Activated CD4-positive, alpha-beta memory T cell treated with anti-CD3 and anti-CD28 coated beads, Interleukin-2, amount 10 ng/mL, durations not matched to agents 7 days and 5 days (primary cell): ENCODE measurements around the gene TXNRD2. TPM values are rescaled to one million over a fixed set of nuclear protein-coding genes. Genes with fewer than 3 reads are reported as not detected.
"Not testable (repeated sequence)": the region's sequence is repeated elsewhere in the genome, so short reads cannot be mapped to it uniquely, and the experiment has no call there.

ENCODE experiments used
- CTCF ChIA-PET: fragments of 350-600 bp; sonication (Branson Sonifier 250); formaldehyde crosslinking; loops from one replicate; lab custom pipeline; 2021; ENCODE audit warnings: antibody characterized with exemption, inconsistent platforms; lab: Charles Lee
- POLR2A ChIA-PET: fragments of 350-600 bp; sonication (Branson Sonifier 250); formaldehyde crosslinking; loops from one replicate; lab custom pipeline; 2021; ENCODE audit warnings: antibody characterized with exemption; lab: Charles Lee
- DNase-seq: peaks from one replicate; pipeline ENCODE4 v3.0.0-alpha.2; 2020
- H3K27ac Mint-ChIP-seq: one replicate; pipeline ENCODE4 v1.8.0; 2021; ENCODE audit warnings: mild to moderate bottlenecking, mixed read lengths
- H3K27me3 Mint-ChIP-seq: one replicate; pipeline ENCODE4 v1.8.0; 2021; ENCODE audit warnings: mixed read lengths
- H3K36me3 Mint-ChIP-seq: one replicate; pipeline ENCODE4 v1.8.0; 2021; ENCODE audit warnings: low read depth, mixed read lengths
- H3K4me1 Mint-ChIP-seq: one replicate; pipeline ENCODE4 v1.8.0; 2021; ENCODE audit warnings: mixed read lengths
- H3K4me3 Mint-ChIP-seq: one replicate; pipeline ENCODE4 v1.8.0; 2021; ENCODE audit warnings: mild to moderate bottlenecking, mixed read lengths
- H3K9me3 Mint-ChIP-seq: one replicate; pipeline ENCODE4 v1.8.0; 2021; ENCODE audit warnings: mixed read lengths
- total RNA-seq, 2 experiments: library from RNA; stranded (reverse); gene quantifications; one replicate each; pipeline ENCODE4 v1.2.3, GENCODE V29; 2021

The TXNRD2 gene
- total RNA-seq, 2 experiments from 2014 or later, result 18.9 to 19.1 TPM

GRCh38 chr22:19929586-19930550 is 11.8 kb downstream of the TXNRD2 start:
- Mint-ChIP-seq H3K27me3 (no peaks in the 10 kb centered on the region), H3K9me3 (no peaks in the 10 kb centered on the region), H3K36me3 (no peaks in the 10 kb centered on the region), H3K27ac (no peak overlapping the region), H3K4me3 (no peak overlapping the region), H3K4me1 (no peaks in the 10 kb centered on the region)
- no peak for DNase-seq
- ChIA-PET CTCF (interaction anchor here (1.1 kb wide), 2 partner anchors 16 to 20 kb away, joined by 3 read pairs; no protein-coding TSS in a partner anchor), POLR2A (no interaction called here)

GRCh38 chr22:19928207-19928606 is 13.4 kb downstream of the TXNRD2 start:
- H3K27me3 Mint-ChIP-seq, result no peaks in the 10 kb centered on the region
- H3K9me3 Mint-ChIP-seq, result no peaks in the 10 kb centered on the region
- no peak for DNase-seq
- H3K36me3 Mint-ChIP-seq, result no peaks in the 10 kb centered on the region
- POLR2A ChIA-PET, result no interaction called here
- no peak overlapping the region for H3K4me3 Mint-ChIP-seq
- no peaks in the 10 kb centered on the region for H3K4me1 Mint-ChIP-seq
- CTCF ChIA-PET, result no interaction called here
- no peak overlapping the region for H3K27ac Mint-ChIP-seq

- H3K9me3 Mint-ChIP-seq, result no peaks in the 10 kb centered on the region
- H3K4me1 Mint-ChIP-seq, result no peaks in the 10 kb centered on the region
- ChIA-PET CTCF (no interaction called here), POLR2A (no interaction called here)
- no peaks in the 10 kb centered on the region for H3K36me3 Mint-ChIP-seq
- no peak for DNase-seq
- H3K4me3 Mint-ChIP-seq, result no peak overlapping the region
- H3K27ac Mint-ChIP-seq, result no peak overlapping the region
- H3K27me3 Mint-ChIP-seq, result no peaks in the 10 kb centered on the region
Measured at GRCh38 chr22:19927696-19928095, 13.9 kb downstream of the TXNRD2 start.

GRCh38 chr22:19926028-19926427 is 15.6 kb downstream of the TXNRD2 start:
- H3K9me3 Mint-ChIP-seq, DNase-seq, H3K27me3 Mint-ChIP-seq, CTCF ChIA-PET, H3K27ac Mint-ChIP-seq, H3K36me3 Mint-ChIP-seq, H3K4me1 Mint-ChIP-seq, POLR2A ChIA-PET, H3K4me3 Mint-ChIP-seq: not testable (repeated sequence)

GRCh38 chr22:19923914-19924513 is 17.6 kb downstream of the TXNRD2 start:
- ChIA-PET POLR2A (no interaction called here), CTCF (interaction anchor here (0.6 kb wide), 1 partner anchor 947 kb away, joined by 3 read pairs; no protein-coding TSS in a partner anchor)
- Mint-ChIP-seq H3K4me3 (no peak overlapping the region), H3K9me3 (no peaks in the 10 kb centered on the region), H3K4me1 (no peaks in the 10 kb centered on the region), H3K36me3 (no peaks in the 10 kb centered on the region), H3K27me3 (no peaks in the 10 kb centered on the region), H3K27ac (no peak overlapping the region)
- no peak for DNase-seq

- H3K27ac Mint-ChIP-seq, result no peak overlapping the region
- H3K36me3 Mint-ChIP-seq, result no peaks in the 10 kb centered on the region
- no peaks in the 10 kb centered on the region for H3K27me3 Mint-ChIP-seq
- no peak for DNase-seq
- ChIA-PET CTCF (interaction anchor here (0.7 to 1.7 kb wide), 2 partner anchors 191 to 293 kb away, joined by 3 to 5 read pairs; no protein-coding TSS in a partner anchor), POLR2A (interaction anchor here (1.0 kb wide), 1 partner anchor 20 kb away, joined by 3 read pairs; the partner anchor contains the start of genes COMT and TXNRD2)
- H3K4me3 Mint-ChIP-seq, result no peak overlapping the region
- no peaks in the 10 kb centered on the region for H3K9me3 Mint-ChIP-seq
- H3K4me1 Mint-ChIP-seq, result no peaks in the 10 kb centered on the region
Measured at GRCh38 chr22:19921544-19922081, 20.0 kb downstream of the TXNRD2 start.

GRCh38 chr22:19919701-19920363 is 21.8 kb downstream of the TXNRD2 start:
- ChIA-PET POLR2A (no interaction called here), CTCF (no interaction called here)
- Mint-ChIP-seq H3K27me3 (no peaks in the 10 kb centered on the region), H3K9me3 (no peaks in the 10 kb centered on the region), H3K36me3 (peaks cover under 1% of the 10 kb centered on the region), H3K4me3 (no peak overlapping the region), H3K4me1 (no peaks in the 10 kb centered on the region), H3K27ac (no peak overlapping the region)
- DNase-seq, result no peak

- no peaks in the 10 kb centered on the region for H3K4me1 Mint-ChIP-seq
- H3K36me3 Mint-ChIP-seq, result peaks cover 6% of the 10 kb centered on the region
- H3K9me3 Mint-ChIP-seq, result no peaks in the 10 kb centered on the region
- CTCF ChIA-PET, result no interaction called here
- POLR2A ChIA-PET, result no interaction called here
- no peak overlapping the region for H3K27ac Mint-ChIP-seq
- H3K27me3 Mint-ChIP-seq, result no peaks in the 10 kb centered on the region
- DNase-seq, result no peak
- no peak overlapping the region for H3K4me3 Mint-ChIP-seq
Measured at GRCh38 chr22:19918332-19919106, 23.1 kb downstream of the TXNRD2 start.

GRCh38 chr22:19917389-19918138 is 24.1 kb downstream of the TXNRD2 start:
- peaks cover 6% of the 10 kb centered on the region for H3K36me3 Mint-ChIP-seq
- no peak overlapping the region for H3K27ac Mint-ChIP-seq
- no peaks in the 10 kb centered on the region for H3K9me3 Mint-ChIP-seq
- POLR2A ChIA-PET, result interaction anchor here (1.1 kb wide), 2 partner anchors 24 to 188 kb away, joined by 3 read pairs; partner anchors contain the start of genes COMT and TXNRD2
- H3K27me3 Mint-ChIP-seq, result no peaks in the 10 kb centered on the region
- H3K4me1 Mint-ChIP-seq, result no peaks in the 10 kb centered on the region
- CTCF ChIA-PET, result interaction anchor here (2.7 kb wide), 1 partner anchor 187 kb away, joined by 10 read pairs; no protein-coding TSS in a partner anchor
- H3K4me3 Mint-ChIP-seq, result no peak overlapping the region
- DNase-seq, result no peak

- CTCF ChIA-PET, result interaction anchor here (2.7 kb wide), 1 partner anchor 186 kb away, joined by 10 read pairs; no protein-coding TSS in a partner anchor
- Mint-ChIP-seq H3K4me3 (no peak overlapping the region), H3K36me3 (peaks cover 6% of the 10 kb centered on the region), H3K9me3 (no peaks in the 10 kb centered on the region), H3K27ac (no peak overlapping the region), H3K27me3 (no peaks in the 10 kb centered on the region), H3K4me1 (no peaks in the 10 kb centered on the region)
- POLR2A ChIA-PET, result interaction anchor here (1.1 kb wide), 2 partner anchors 25 to 187 kb away, joined by 3 read pairs; partner anchors contain the start of genes COMT and TXNRD2
- DNase-seq, result no peak
Measured at GRCh38 chr22:19916941-19917340, 24.7 kb downstream of the TXNRD2 start.

- Mint-ChIP-seq H3K9me3 (no peaks in the 10 kb centered on the region), H3K27me3 (no peaks in the 10 kb centered on the region), H3K4me1 (no peaks in the 10 kb centered on the region), H3K27ac (no peak overlapping the region), H3K4me3 (no peak overlapping the region), H3K36me3 (peaks cover 6% of the 10 kb centered on the region)
- ChIA-PET POLR2A (no interaction called here), CTCF (interaction anchor here (2.7 kb wide), 1 partner anchor 185 kb away, joined by 10 read pairs; no protein-coding TSS in a partner anchor)
- no peak for DNase-seq
Measured at GRCh38 chr22:19916006-19916405, 25.6 kb downstream of the TXNRD2 start.
